Stimulated activated CD4-positive, alpha-beta T cell treated with anti-CD3 and anti-CD28 coated beads, Interleukin-4, amount 100 ng/mL, for 24 hours (primary cell): ENCODE results near the gene FER1L5.

Source experiments
- DNase-seq: peaks from one replicate; pipeline ENCODE4 v3.0.0-alpha.2; 2020

FER1L5 gene

DNA sequence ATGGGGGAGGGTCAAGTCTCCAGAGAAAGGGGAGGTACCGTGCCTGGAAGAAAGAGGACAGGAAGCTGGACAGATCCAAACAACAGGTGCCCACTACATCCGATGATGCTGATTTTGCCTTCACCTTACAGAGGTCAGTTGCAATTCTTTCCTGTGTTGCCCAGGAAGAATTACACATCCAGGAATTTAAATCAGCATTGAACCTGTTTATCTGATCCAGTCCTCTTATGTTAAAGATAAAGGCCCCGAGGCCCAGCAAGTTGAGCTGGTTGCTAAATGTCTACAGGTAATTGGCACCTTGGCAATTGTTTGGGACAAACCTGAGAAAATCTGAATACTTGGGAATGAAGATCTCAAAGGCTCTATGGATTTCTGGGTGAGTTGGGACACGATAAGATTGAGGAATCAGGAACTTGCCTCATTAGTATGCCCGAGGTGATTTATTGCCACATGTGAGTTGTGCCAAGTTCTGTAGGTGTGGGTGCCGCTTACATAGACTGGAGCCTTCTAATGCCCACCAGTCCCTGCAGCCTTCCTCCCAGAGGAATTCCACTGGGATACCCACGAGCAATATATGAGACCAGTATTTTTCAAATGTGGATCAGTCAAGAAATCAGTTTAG is 111.2 kb downstream of the FER1L5 start:
- DNase-seq, result no peak

DNA sequence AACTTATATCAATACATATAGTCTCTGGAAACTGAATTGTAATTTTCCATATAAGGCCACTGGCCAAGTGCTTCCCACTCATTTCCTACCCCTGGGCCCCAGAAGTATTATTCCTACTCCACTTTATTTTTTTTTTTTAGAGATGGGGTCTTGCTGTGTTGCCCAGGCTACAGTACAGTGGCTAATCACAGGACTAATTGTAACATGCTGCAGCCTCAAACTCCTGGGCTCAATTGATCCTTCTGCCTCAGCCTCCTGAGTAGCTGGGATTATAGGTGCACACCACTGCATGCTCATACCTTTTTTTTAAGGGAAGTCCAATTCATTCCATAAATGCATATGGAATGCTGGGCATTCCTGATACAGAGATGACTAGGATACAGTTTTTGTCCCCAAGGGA is 111.8 kb downstream of the FER1L5 start:
- no peak for DNase-seq
